ENCODE data around the gene ADAP1. TPM values are rescaled to one million over a fixed set of nuclear protein-coding genes. Genes with fewer than 3 reads are reported as not detected.
A peak's percentile ranks its signal among the peaks of the same experiment; 100 is the strongest.

Gene ADAP1
- total RNA-seq, 1 donor from 2014 or later: 11.9 TPM

DNA sequence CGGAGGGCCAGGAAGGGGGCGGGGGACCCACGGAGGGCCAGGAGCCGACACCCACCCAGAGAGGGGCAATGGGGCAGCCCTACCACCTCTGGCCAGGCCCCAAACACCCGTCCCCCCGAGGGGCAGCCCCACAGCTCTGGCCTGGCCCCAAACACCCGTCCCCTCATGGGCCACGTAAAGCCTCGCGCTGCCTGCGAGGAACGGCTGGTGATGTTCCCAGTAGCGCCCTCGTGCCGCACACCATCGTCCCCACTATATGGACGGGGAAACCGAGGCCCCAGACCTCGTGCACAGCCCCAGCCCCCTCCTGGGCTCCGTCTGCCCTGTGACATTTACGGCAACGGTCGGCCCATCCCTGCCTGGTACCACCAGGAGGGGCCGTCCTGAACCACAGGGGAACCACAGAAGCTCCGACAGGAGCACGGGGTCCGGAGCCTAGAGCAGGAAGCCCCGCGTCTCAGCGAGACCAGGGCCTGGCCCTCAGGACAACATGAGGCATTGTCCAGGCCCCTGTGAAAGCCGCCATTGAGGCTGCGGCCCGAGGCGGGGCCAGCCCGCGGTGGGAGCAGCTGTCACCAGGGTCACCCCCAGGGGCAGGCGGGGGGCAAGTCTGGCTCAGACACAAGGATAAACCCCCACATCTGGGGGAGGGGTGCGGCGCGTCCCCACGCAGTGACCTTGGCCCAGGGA is 42.5 kb downstream of the ADAP1 start:
- POLR2A ChIA-PET: interaction anchor here (0.8 kb wide), 1 partner anchor 43 kb away, joined by 8 read pairs; no protein-coding TSS in a partner anchor

DNA sequence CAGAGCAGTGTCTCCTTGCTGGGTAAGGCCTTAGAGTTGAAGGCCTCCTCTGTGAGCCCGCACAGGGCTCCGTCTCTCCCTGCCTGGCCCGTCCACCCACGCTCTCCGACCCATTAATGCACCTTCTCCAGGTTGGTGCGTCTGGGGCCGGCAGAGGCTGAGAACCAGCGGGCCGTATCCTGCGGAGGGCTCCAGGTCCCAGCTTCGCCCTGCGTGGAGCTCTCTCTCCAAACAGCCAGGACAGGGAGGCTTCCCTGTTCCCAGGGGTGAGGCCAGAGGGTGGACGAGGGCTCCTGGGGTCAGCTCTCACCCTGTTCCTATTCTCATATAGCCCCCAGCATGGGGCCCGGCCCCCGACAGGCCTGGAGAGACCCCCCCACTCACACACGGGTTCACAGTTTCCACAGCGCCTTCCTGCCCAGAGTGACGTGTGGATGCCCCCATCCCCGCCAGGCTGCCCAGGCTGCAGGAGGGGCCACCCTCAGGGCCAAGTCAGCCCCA is 43.5 kb downstream of the ADAP1 start:
- Mint-ChIP-seq H3K4me3 (no peak overlapping the region), H3K9me3 (no peaks in the 10 kb centered on the region), H3K4me1 (peaks cover 15% of the 10 kb centered on the region), H3K27me3 (no peaks in the 10 kb centered on the region), H3K27ac (no peak overlapping the region), H3K36me3 (ENCODE audit: low read depth) (no peaks in the 10 kb centered on the region)
- intact Hi-C loops (cut with micrococcal nuclease): loop anchor here (1.0 to 2.0 kb wide), 3 partner anchors 12 to 64 kb away; partner anchors contain the start of genes COX19 and GET4
- DNase-seq (no peak), ATAC-seq (ENCODE audit: low read depth) (no peak)
- ChIA-PET POLR2A (interaction anchor here (0.6 to 1.9 kb wide), 6 partner anchors 12 to 249 kb away, joined by 3 to 17 read pairs (median 6); partner anchors contain the start of genes COX19 and ZFAND2A), CTCF (interaction anchor here (1.3 to 1.5 kb wide), 2 partner anchors 12 to 155 kb away, joined by 5 to 6 read pairs; no protein-coding TSS in a partner anchor)
- TF ChIP-seq, protein P1, sequence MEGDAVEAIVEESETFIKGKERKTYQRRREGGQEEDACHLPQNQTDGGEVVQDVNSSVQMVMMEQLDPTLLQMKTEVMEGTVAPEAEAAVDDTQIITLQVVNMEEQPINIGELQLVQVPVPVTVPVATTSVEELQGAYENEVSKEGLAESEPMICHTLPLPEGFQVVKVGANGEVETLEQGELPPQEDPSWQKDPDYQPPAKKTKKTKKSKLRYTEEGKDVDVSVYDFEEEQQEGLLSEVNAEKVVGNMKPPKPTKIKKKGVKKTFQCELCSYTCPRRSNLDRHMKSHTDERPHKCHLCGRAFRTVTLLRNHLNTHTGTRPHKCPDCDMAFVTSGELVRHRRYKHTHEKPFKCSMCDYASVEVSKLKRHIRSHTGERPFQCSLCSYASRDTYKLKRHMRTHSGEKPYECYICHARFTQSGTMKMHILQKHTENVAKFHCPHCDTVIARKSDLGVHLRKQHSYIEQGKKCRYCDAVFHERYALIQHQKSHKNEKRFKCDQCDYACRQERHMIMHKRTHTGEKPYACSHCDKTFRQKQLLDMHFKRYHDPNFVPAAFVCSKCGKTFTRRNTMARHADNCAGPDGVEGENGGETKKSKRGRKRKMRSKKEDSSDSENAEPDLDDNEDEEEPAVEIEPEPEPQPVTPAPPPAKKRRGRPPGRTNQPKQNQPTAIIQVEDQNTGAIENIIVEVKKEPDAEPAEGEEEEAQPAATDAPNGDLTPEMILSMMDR (IDR thresholded peaks at IDR 0.05): no peak

More for the DNA sequence above, 42.5 kb downstream of the ADAP1 start:
- ATAC-seq (ENCODE audit: low read depth) (no peak), DNase-seq (no peak)
- intact Hi-C loops (cut with micrococcal nuclease): loop anchor here (2.0 kb wide), 1 partner anchor 35 kb away; the partner anchor contains the start of gene GET4
- H3K27me3 Mint-ChIP-seq: no peaks in the 10 kb centered on the region
- H3K4me3 Mint-ChIP-seq: no peak overlapping the region
- no peaks in the 10 kb centered on the region for H3K36me3 Mint-ChIP-seq (ENCODE audit: low read depth)
- CTCF ChIA-PET: no interaction called here
- H3K27ac Mint-ChIP-seq: no peak overlapping the region
- H3K9me3 Mint-ChIP-seq: no peaks in the 10 kb centered on the region
- peaks cover 15% of the 10 kb centered on the region for H3K4me1 Mint-ChIP-seq
- TF ChIP-seq, protein P1 (IDR thresholded peaks at IDR 0.05): no peak

DNA sequence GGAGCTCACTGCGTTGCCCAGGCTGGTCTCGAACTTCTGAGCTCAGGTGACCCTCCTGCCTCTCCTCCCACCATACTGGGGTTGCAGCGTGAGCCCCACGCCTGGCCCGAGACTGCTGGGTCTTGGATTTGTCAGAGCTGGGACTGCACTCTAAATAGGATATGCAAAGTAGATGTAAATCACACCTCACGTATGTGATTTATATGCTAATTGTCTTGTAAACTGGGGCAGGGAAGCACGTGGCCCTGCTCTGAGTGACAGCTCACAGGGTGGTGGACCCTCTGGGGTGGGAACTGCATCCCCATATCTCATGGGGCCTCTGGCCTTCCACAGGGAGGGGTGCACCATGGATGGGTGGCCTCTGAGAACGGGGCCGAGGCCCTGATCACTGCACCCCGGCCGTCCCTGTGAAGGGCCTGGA is 44.0 kb downstream of the ADAP1 start:
- ATAC-seq (ENCODE audit: low read depth) (peak; percentile 3), DNase-seq (no peak)
- Mint-ChIP-seq H3K36me3 (ENCODE audit: low read depth) (no peaks in the 10 kb centered on the region), H3K27me3 (no peaks in the 10 kb centered on the region), H3K4me1 (peaks cover 15% of the 10 kb centered on the region), H3K9me3 (no peaks in the 10 kb centered on the region), H3K27ac (no peak overlapping the region), H3K4me3 (peak overlapping the region; percentile 74)
- TF ChIP-seq, protein P1 (IDR thresholded peaks at IDR 0.05): no peak
- POLR2A ChIA-PET: interaction anchor here (0.6 to 1.9 kb wide), 12 partner anchors 13 to 265 kb away, joined by 3 to 17 read pairs (median 5); partner anchors contain the start of genes COX19 and ZFAND2A
- CTCF ChIA-PET: interaction anchor here (1.1 to 2.6 kb wide), 4 partner anchors 13 to 266 kb away, joined by 4 to 10 read pairs (median 6); no protein-coding TSS in a partner anchor
- intact Hi-C loops (cut with micrococcal nuclease): loop anchor here (1.0 to 2.0 kb wide), 3 partner anchors 13 to 65 kb away; partner anchors contain the start of genes COX19 and GET4

DNA sequence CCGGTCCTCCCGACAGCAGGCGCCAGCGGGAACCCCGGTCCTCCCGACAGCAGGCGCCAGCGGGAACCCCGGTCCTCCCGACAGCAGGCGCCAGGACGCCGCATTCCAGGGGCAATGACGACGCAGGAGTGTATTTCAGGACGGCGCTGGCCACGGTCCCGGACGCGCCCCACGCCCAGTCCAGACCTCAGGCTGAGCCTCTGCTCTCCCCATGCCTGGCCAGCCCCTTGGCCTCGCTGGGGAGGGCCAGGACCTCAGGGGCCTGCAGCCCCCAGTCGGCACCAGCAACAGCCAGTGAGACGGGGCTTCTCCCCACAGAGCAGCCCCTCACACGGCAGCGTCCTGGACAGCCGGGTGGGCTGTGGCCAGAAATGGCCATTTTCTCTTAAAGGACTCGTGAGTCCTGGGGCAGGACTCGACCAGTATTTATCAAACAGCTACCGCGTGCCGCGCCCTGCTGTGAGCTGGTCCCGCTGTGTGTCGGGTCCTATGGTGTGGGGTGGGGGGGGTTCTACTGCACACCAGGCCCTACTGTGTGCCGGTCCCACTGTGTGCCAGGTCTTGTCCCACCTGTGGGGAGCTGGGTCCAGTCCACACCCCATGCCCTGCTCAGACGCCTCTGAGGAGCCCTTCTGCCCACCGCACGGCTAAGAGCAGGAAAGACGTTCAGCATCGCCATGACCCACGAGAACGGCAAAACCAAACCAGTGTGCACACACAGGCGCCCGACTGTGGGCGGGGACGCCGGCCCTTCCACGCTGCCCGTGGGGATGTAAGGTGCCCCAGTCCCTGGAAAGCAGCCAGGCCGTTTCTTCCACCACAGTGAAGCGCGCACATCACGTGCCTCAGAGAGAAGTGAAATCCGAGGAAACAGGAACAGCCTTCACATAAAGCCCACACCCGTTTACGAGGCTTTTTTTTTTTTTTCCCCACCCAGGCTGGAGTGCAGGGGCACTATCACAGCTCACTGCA is 44.8 kb downstream of the ADAP1 start:
- H3K27ac Mint-ChIP-seq: no peak overlapping the region
- no peaks in the 10 kb centered on the region for H3K9me3 Mint-ChIP-seq
- peak; percentile 59 for DNase-seq
- POLR2A ChIA-PET: interaction anchor here (0.6 to 1.9 kb wide), 12 partner anchors 14 to 265 kb away, joined by 3 to 17 read pairs (median 5); partner anchors contain the start of genes COX19 and ZFAND2A
- peaks cover 2% of the 10 kb centered on the region for H3K27me3 Mint-ChIP-seq
- H3K36me3 Mint-ChIP-seq (ENCODE audit: low read depth): no peaks in the 10 kb centered on the region
- intact Hi-C loops (cut with micrococcal nuclease): loop anchor here (1.0 to 2.0 kb wide), 3 partner anchors 14 to 66 kb away; partner anchors contain the start of genes COX19 and GET4
- TF ChIP-seq, protein P1 (IDR thresholded peaks at IDR 0.05): no peak
- peak overlapping the region; percentile 74 for H3K4me3 Mint-ChIP-seq
- CTCF ChIA-PET: interaction anchor here (1.1 to 2.6 kb wide), 7 partner anchors 14 to 267 kb away, joined by 4 to 10 read pairs (median 6); no protein-coding TSS in a partner anchor
- H3K4me1 Mint-ChIP-seq: peaks cover 15% of the 10 kb centered on the region
- ATAC-seq (ENCODE audit: low read depth): peak; percentile 51
